CD8-positive, alpha-beta memory T cell (primary cell): ENCODE data around the gene TMEM242. TPM values are rescaled to one million over a fixed set of nuclear protein-coding genes. Genes with fewer than 3 reads are reported as not detected.

Experiments
- CTCF ChIA-PET: fragments of 350-600 bp; sonication (Branson Sonifier 250); formaldehyde crosslinking; loops from one replicate; lab custom pipeline; 2021; ENCODE audit warnings: antibody characterized with exemption; lab: Charles Lee
- POLR2A ChIA-PET: fragments of 350-600 bp; sonication (Branson Sonifier 250); formaldehyde crosslinking; loops from one replicate; lab custom pipeline; 2021; ENCODE audit warnings: antibody characterized with exemption; lab: Charles Lee
- DNase-seq, 5 donors: peaks; one replicate each; pipeline versions ENCODE4 v3.0.0 to v3.0.0-alpha.2; 2020 to 2022; ENCODE audit warnings: mixed read lengths in 1 of 5
- H3K27ac ChIP-seq: one replicate; pipeline ENCODE4 v1.7.0; 2013; ENCODE audit warnings: low read depth, mild to moderate bottlenecking, low read length, moderate library complexity
- H3K27me3 ChIP-seq: 2 replicates; pipeline ENCODE4 v1.7.0; 2013; ENCODE audit warnings: low read length, mild to moderate bottlenecking; ENCODE audit not compliant: insufficient read depth, poor library complexity, severe bottlenecking
- H3K36me3 ChIP-seq: 2 replicates; pipeline ENCODE4 v1.7.0; 2013; ENCODE audit warnings: mild to moderate bottlenecking, low read length, moderate library complexity; ENCODE audit not compliant: insufficient read depth
- H3K4me1 ChIP-seq: 2 replicates; pipeline ENCODE4 v1.7.0; 2013; ENCODE audit warnings: mild to moderate bottlenecking, low read length, moderate library complexity; ENCODE audit not compliant: insufficient read depth
- H3K4me3 ChIP-seq: 2 replicates; pipeline ENCODE4 v1.7.0; 2013; ENCODE audit warnings: mild to moderate bottlenecking, low read length
- H3K9me3 ChIP-seq: 2 replicates; pipeline ENCODE4 v1.7.0; 2013; ENCODE audit warnings: mild to moderate bottlenecking, low read length
- H3K27ac Mint-ChIP-seq, 8 donors: one replicate each; pipeline ENCODE4 v1.8.0; 2020 to 2021; ENCODE audit warnings: mixed read lengths in 8 of 8, mild to moderate bottlenecking in 6 of 8, inconsistent platforms in 3 of 8, moderate library complexity in 3 of 8
- H3K27me3 Mint-ChIP-seq, 2 donors: one replicate each; pipeline ENCODE4 v1.8.0; 2020 to 2021; ENCODE audit warnings: mixed read lengths in 2 of 2, mild to moderate bottlenecking in 1 of 2, moderate library complexity in 1 of 2
- H3K36me3 Mint-ChIP-seq, 3 donors: one replicate each; pipeline ENCODE4 v1.8.0; 2020 to 2021; ENCODE audit warnings: mixed read lengths in 3 of 3, inconsistent platforms in 1 of 3, mild to moderate bottlenecking in 1 of 3
- H3K4me1 Mint-ChIP-seq, 3 donors: one replicate each; pipeline ENCODE4 v1.8.0; 2020 to 2021; ENCODE audit warnings: mixed read lengths in 3 of 3, inconsistent platforms in 1 of 3, mild to moderate bottlenecking in 1 of 3
- H3K4me3 Mint-ChIP-seq, 7 donors: one replicate each; pipeline ENCODE4 v1.8.0; 2020 to 2021; ENCODE audit warnings: mixed read lengths in 7 of 7, mild to moderate bottlenecking in 6 of 7, moderate library complexity in 4 of 7, inconsistent platforms in 2 of 7
- H3K9me3 Mint-ChIP-seq, 5 donors: one replicate each; pipeline ENCODE4 v1.8.0; 2020 to 2022; ENCODE audit warnings: mixed read lengths in 5 of 5, mild to moderate bottlenecking in 3 of 5, moderate library complexity in 2 of 5, inconsistent platforms in 1 of 5
- polyA plus RNA-seq: library from polyadenylated mRNA; unstranded; fragments of 300-500 nt; fragmentation: Illumina TruSeq; gene quantifications from one replicate; pipeline ENCODE4 v1.2.3, GENCODE V29; 2021
- total RNA-seq, 2 experiments: library from RNA; stranded (reverse); gene quantifications; one replicate each; pipeline ENCODE4 v1.2.3, GENCODE V29; 2021

The TMEM242 gene
- total and polyA plus RNA-seq, 3 experiments from 2014 or later, result 11.0 to 12.1 (median 11.9) TPM

GRCh38 chr6:157246048-157246630 is 77.2 kb downstream of the TMEM242 start:
- Mint-ChIP-seq H3K4me3 (no peak overlapping the region), H3K9me3 (peaks cover 5 to 10% (median 8%) of the 10 kb centered on the region in 5 donors), H3K27ac (no peak overlapping the region), H3K4me1 (peaks cover 0 to 6% (median 0%) of the 10 kb centered on the region in 3 donors), H3K27me3 (peaks cover 6 to 8% of the 10 kb centered on the region in 2 donors), H3K36me3 (peaks cover 0 to 14% (median 2%) of the 10 kb centered on the region in 3 donors)
- no peak overlapping the region for H3K27ac ChIP-seq
- peak in 1 of 5 donors; percentile 28 for DNase-seq
- CTCF ChIA-PET, result no interaction called here
- no peaks in the 10 kb centered on the region for H3K4me1 ChIP-seq
- H3K9me3 ChIP-seq, result peaks cover 6% of the 10 kb centered on the region
- no peak overlapping the region for H3K4me3 ChIP-seq
- H3K36me3 ChIP-seq, result no peaks in the 10 kb centered on the region
- POLR2A ChIA-PET, result no interaction called here
- no peaks in the 10 kb centered on the region for H3K27me3 ChIP-seq

- Histone ChIP-seq H3K4me3 (no peak overlapping the region), H3K27ac (no peak overlapping the region), H3K9me3 (peaks cover 6% of the 10 kb centered on the region), H3K4me1 (no peaks in the 10 kb centered on the region), H3K27me3 (no peaks in the 10 kb centered on the region), H3K36me3 (no peaks in the 10 kb centered on the region)
- H3K27ac Mint-ChIP-seq, result no peak overlapping the region
- DNase-seq, result peak in 1 of 5 donors; percentile 23
- peaks cover 0 to 14% (median 2%) of the 10 kb centered on the region in 3 donors for H3K36me3 Mint-ChIP-seq
- H3K4me3 Mint-ChIP-seq, result no peak overlapping the region
- H3K9me3 Mint-ChIP-seq, result peaks cover 5 to 10% (median 8%) of the 10 kb centered on the region in 5 donors
- ChIA-PET CTCF (interaction anchor here (2.6 kb wide), 1 partner anchor 10 kb away, joined by 12 read pairs; no protein-coding TSS in a partner anchor), POLR2A (no interaction called here)
- H3K27me3 Mint-ChIP-seq, result peaks cover 4 to 6% of the 10 kb centered on the region in 2 donors
- peaks cover 0 to 6% (median 0%) of the 10 kb centered on the region in 3 donors for H3K4me1 Mint-ChIP-seq
These were observed 77.9 kb downstream of the TMEM242 start for GRCh38 chr6:157245436-157245835.

GRCh38 chr6:157244780-157245179 is 78.5 kb downstream of the TMEM242 start:
- peaks cover 5 to 10% (median 8%) of the 10 kb centered on the region in 5 donors for H3K9me3 Mint-ChIP-seq
- no peak overlapping the region for H3K27ac Mint-ChIP-seq
- Histone ChIP-seq H3K27me3 (no peaks in the 10 kb centered on the region), H3K36me3 (no peaks in the 10 kb centered on the region), H3K4me3 (no peak overlapping the region), H3K9me3 (peaks cover 6% of the 10 kb centered on the region), H3K4me1 (no peaks in the 10 kb centered on the region), H3K27ac (no peak overlapping the region)
- POLR2A ChIA-PET, result no interaction called here
- CTCF ChIA-PET, result interaction anchor here (2.6 kb wide), 1 partner anchor 9 kb away, joined by 12 read pairs; no protein-coding TSS in a partner anchor
- H3K4me3 Mint-ChIP-seq, result no peak overlapping the region
- peak in 1 of 5 donors; percentile 9 for DNase-seq
- peaks cover 0 to 14% (median 2%) of the 10 kb centered on the region in 3 donors for H3K36me3 Mint-ChIP-seq
- H3K4me1 Mint-ChIP-seq, result peaks cover 0 to 10% (median 0%) of the 10 kb centered on the region in 3 donors
- peaks cover 6 to 8% of the 10 kb centered on the region in 2 donors for H3K27me3 Mint-ChIP-seq

- H3K27ac Mint-ChIP-seq, result no peak overlapping the region
- H3K27ac ChIP-seq, result no peak overlapping the region
- ChIA-PET POLR2A (no interaction called here), CTCF (interaction anchor here (2.6 kb wide), 1 partner anchor 8 kb away, joined by 12 read pairs; no protein-coding TSS in a partner anchor)
- H3K27me3 ChIP-seq, result no peaks in the 10 kb centered on the region
- H3K4me1 ChIP-seq, result no peaks in the 10 kb centered on the region
- H3K4me3 ChIP-seq, result no peak overlapping the region
- H3K4me3 Mint-ChIP-seq, result no peak overlapping the region
- H3K27me3 Mint-ChIP-seq, result peaks cover 6 to 10% of the 10 kb centered on the region in 2 donors
- no peaks in the 10 kb centered on the region for H3K36me3 ChIP-seq
- H3K9me3 Mint-ChIP-seq, result peaks cover 3 to 10% (median 8%) of the 10 kb centered on the region in 5 donors
- peaks cover 0 to 11% (median 0%) of the 10 kb centered on the region in 3 donors for H3K4me1 Mint-ChIP-seq
- no peak for DNase-seq
- peaks cover 6% of the 10 kb centered on the region for H3K9me3 ChIP-seq
- peaks cover 0 to 14% (median 2%) of the 10 kb centered on the region in 3 donors for H3K36me3 Mint-ChIP-seq
These were observed 79.1 kb downstream of the TMEM242 start for GRCh38 chr6:157244175-157244574.

- POLR2A ChIA-PET, result no interaction called here
- no peak overlapping the region for H3K27ac Mint-ChIP-seq
- H3K36me3 Mint-ChIP-seq, result peaks cover 0 to 11% (median 2%) of the 10 kb centered on the region in 3 donors
- H3K4me3 ChIP-seq, result no peak overlapping the region
- peaks cover 7 to 12% of the 10 kb centered on the region in 2 donors for H3K27me3 Mint-ChIP-seq
- H3K9me3 ChIP-seq, result peaks cover under 1% of the 10 kb centered on the region
- no peak overlapping the region for H3K4me3 Mint-ChIP-seq
- H3K27ac ChIP-seq, result no peak overlapping the region
- DNase-seq, result no peak
- peaks cover 0 to 11% (median 5%) of the 10 kb centered on the region in 3 donors for H3K4me1 Mint-ChIP-seq
- H3K9me3 Mint-ChIP-seq, result peaks cover 0 to 4% (median 3%) of the 10 kb centered on the region in 5 donors
- H3K4me1 ChIP-seq, result no peaks in the 10 kb centered on the region
- CTCF ChIA-PET, result no interaction called here
- H3K36me3 ChIP-seq, result no peaks in the 10 kb centered on the region
- H3K27me3 ChIP-seq, result no peaks in the 10 kb centered on the region
These were observed 80.5 kb downstream of the TMEM242 start for GRCh38 chr6:157242791-157243190.

GRCh38 chr6:157240960-157241311 is 82.4 kb downstream of the TMEM242 start:
- no peak overlapping the region for H3K27ac ChIP-seq
- no peak overlapping the region for H3K27ac Mint-ChIP-seq

GRCh38 chr6:157240059-157240959 is 83.0 kb downstream of the TMEM242 start:
- H3K4me3 Mint-ChIP-seq, result peak overlapping the region in 2 of 7 donors; percentile 42
- Histone ChIP-seq H3K27me3 (no peaks in the 10 kb centered on the region), H3K9me3 (no peaks in the 10 kb centered on the region), H3K4me1 (peaks cover 5% of the 10 kb centered on the region), H3K27ac (peak overlapping the region; percentile 53), H3K4me3 (no peak overlapping the region), H3K36me3 (no peaks in the 10 kb centered on the region)
- ChIA-PET POLR2A (interaction anchor here (1.2 kb wide), 1 partner anchor 34 kb away, joined by 3 read pairs; no protein-coding TSS in a partner anchor), CTCF (interaction anchor here (0.8 kb wide), 1 partner anchor 24 kb away, joined by 3 read pairs; no protein-coding TSS in a partner anchor)
- H3K4me1 Mint-ChIP-seq, result peaks cover 12 to 24% (median 20%) of the 10 kb centered on the region in 3 donors
- H3K27ac Mint-ChIP-seq, result no peak overlapping the region
- H3K9me3 Mint-ChIP-seq, result peaks cover 0 to 4% (median 3%) of the 10 kb centered on the region in 5 donors
- DNase-seq, result no peak
- H3K36me3 Mint-ChIP-seq, result peaks cover 2 to 3% (median 2%) of the 10 kb centered on the region in 3 donors
- H3K27me3 Mint-ChIP-seq, result peaks cover 15 to 17% of the 10 kb centered on the region in 2 donors

More at GRCh38 chr6:157240960-157241311, 82.4 kb downstream of the TMEM242 start:
- ChIA-PET CTCF (no interaction called here), POLR2A (no interaction called here)
- peaks cover 7 to 19% (median 14%) of the 10 kb centered on the region in 3 donors for H3K4me1 Mint-ChIP-seq
- H3K27me3 ChIP-seq, result no peaks in the 10 kb centered on the region
- no peaks in the 10 kb centered on the region for H3K36me3 ChIP-seq
- H3K27me3 Mint-ChIP-seq, result peaks cover 12% of the 10 kb centered on the region in 2 donors
- no peak overlapping the region for H3K4me3 ChIP-seq
- peaks cover 0 to 4% (median 3%) of the 10 kb centered on the region in 5 donors for H3K9me3 Mint-ChIP-seq
- no peaks in the 10 kb centered on the region for H3K9me3 ChIP-seq
- no peak overlapping the region for H3K4me3 Mint-ChIP-seq
- no peaks in the 10 kb centered on the region for H3K4me1 ChIP-seq
- peaks cover 0 to 3% (median 2%) of the 10 kb centered on the region in 3 donors for H3K36me3 Mint-ChIP-seq
- DNase-seq, result no peak
